K562 (cell line): ENCODE results near the gene MTF1. TPM values are rescaled to one million over a fixed set of nuclear protein-coding genes. Genes with fewer than 3 reads are reported as not detected.

Experiments
- ATAC-seq: fragments of 200-7000 bp; cut with Tn5 transposase; 3 replicates; pipeline ENCODE4 v1.9.1; 2020; ENCODE audit warnings: moderate library complexity
- BruUV-seq: library from RNA; stranded (reverse); fragments of 400-500 nt; replicated peaks from 2 replicates; lab custom pipeline; 2021; lab: Mats Ljungman, UMichigan
- CTCF ChIA-PET: fragments of 300-600 bp; formaldehyde crosslinking; extraction: SDS; loops from one replicate; lab custom pipeline; 2021; ENCODE audit warnings: low intra/inter-chr PET ratio; lab: Yijun Ruan, JAX
- POLR2A ChIA-PET: fragments of 300-600, 350-650 bp; sonication (Branson Sonifier 250); formaldehyde crosslinking; extraction: SDS; loops from one replicate; lab custom pipeline; 2021; ENCODE audit warnings: antibody characterized with exemption, inconsistent platforms; lab: Yijun Ruan, JAX
- DNase-seq, 4 experiments: peaks; one replicate each; pipeline versions ENCODE4 v3.0.0 to v3.0.0-alpha.2; 2011 to 2018; ENCODE audit warnings: low spot score in 3 of 4, mixed read lengths in 3 of 4; ENCODE audit errors: extremely low read depth in 1 of 4
- FAIRE-seq: peaks from 2 replicates; lab custom pipeline; 2011; peaks lifted over from hg19 to GRCh38; lab: Jason Lieb, UNC
- H2AFZ ChIP-seq: 2 replicates; pipeline ENCODE4 v1.6.0; 2011; ENCODE audit warnings: low read depth, low read length, control low read depth, inconsistent platforms
- H3K27ac ChIP-seq: fragments of 200-600 bp; 3 replicates; pipeline ENCODE4 v1.8.0; 2011; ENCODE audit warnings: low read depth, mild to moderate bottlenecking, control low read depth, inconsistent platforms, low read length, moderate library complexity, mixed read lengths; ENCODE audit errors: extremely low read depth
- H3K27me3 ChIP-seq, 2 experiments: fragments of 300-600 bp in 1 of 2; 2 replicates in 1 of 2; 3 replicates in 1 of 2; pipeline versions ENCODE4 v1.6.0 to v1.8.0; 2011; ENCODE audit warnings: inconsistent platforms in 2 of 2, low read length in 2 of 2, mild to moderate bottlenecking in 1 of 2, mixed read lengths in 1 of 2, moderate library complexity in 1 of 2; ENCODE audit not compliant: control insufficient read depth in 2 of 2, insufficient read depth in 2 of 2
- H3K36me3 ChIP-seq: fragments of 300-600 bp; 3 replicates; pipeline ENCODE4 v1.8.0; 2011; ENCODE audit warnings: mild to moderate bottlenecking, low read length, inconsistent platforms; ENCODE audit not compliant: control insufficient read depth, insufficient read depth
- H3K4me1 ChIP-seq, 2 experiments: fragments of 200-600 bp in 1 of 2; replicated peaks in 1 of 2; 2 replicates in 1 of 2; 3 replicates in 1 of 2; pipeline versions ENCODE4 v1.5.1 to v1.8.0; 2011; ENCODE audit warnings: inconsistent platforms in 2 of 2, low read length in 2 of 2, mild to moderate bottlenecking in 1 of 2, mixed read lengths in 1 of 2, moderate library complexity in 1 of 2; ENCODE audit not compliant: control insufficient read depth in 2 of 2, insufficient read depth in 2 of 2
- H3K4me2 ChIP-seq: 2 replicates; pipeline ENCODE4 v1.6.1; 2011; ENCODE audit warnings: low read length, control low read depth, inconsistent platforms, mixed read lengths; ENCODE audit not compliant: insufficient read depth
- H3K4me3 ChIP-seq: fragments of 200-600 bp; sonication (generic), shearing (Covaris generic); 2 replicates; pipeline ENCODE4 v1.5.1; 2016; ENCODE audit warnings: control low read depth, inconsistent platforms
- H3K79me2 ChIP-seq: fragments of 200-600 bp; 3 replicates; pipeline ENCODE4 v1.8.0; 2011; ENCODE audit warnings: low read length, inconsistent platforms; ENCODE audit not compliant: control insufficient read depth, insufficient read depth
- H3K9ac ChIP-seq, 2 experiments: 2 replicates each; pipeline versions ENCODE4 v1.6.0 to v1.6.1; 2011; ENCODE audit warnings: low read depth in 2 of 2, low read length in 2 of 2, control low read depth in 1 of 2, inconsistent platforms in 1 of 2, mild to moderate bottlenecking in 1 of 2, mixed read lengths in 1 of 2; ENCODE audit not compliant: insufficient read depth in 1 of 2
- H3K9me1 ChIP-seq: one replicate; pipeline ENCODE4 v1.6.0; 2011; ENCODE audit warnings: inconsistent platforms, mild to moderate bottlenecking, low read length, moderate library complexity; ENCODE audit not compliant: control insufficient read depth, insufficient read depth
- H3K9me3 ChIP-seq: replicated peaks from 2 replicates; pipeline ENCODE4 v1.5.1; 2011; ENCODE audit warnings: low read depth, low read length, inconsistent platforms; ENCODE audit not compliant: control insufficient read depth, insufficient read depth
- H4K20me1 ChIP-seq: replicated peaks from 2 replicates; pipeline ENCODE4 v1.6.1; 2011; ENCODE audit warnings: low read length, inconsistent platforms, mixed read lengths; ENCODE audit not compliant: control insufficient read depth, insufficient read depth
- CHD2 ChIP-seq: IDR thresholded peaks from 2 replicates; pipeline ENCODE4 v1.6.1; 2011; ENCODE audit warnings: low read depth, low read length
- CREBBP ChIP-seq: IDR thresholded peaks from one replicate; pipeline ENCODE4 v1.6.1; 2012; ENCODE audit warnings: low read depth, mild to moderate bottlenecking, control low read depth, inconsistent platforms, low read length
- E2F5 ChIP-seq: sonication (generic); formaldehyde crosslinking; IDR thresholded peaks from 2 replicates; pipeline ENCODE4 v1.8.0; 2022; ENCODE audit warnings: mild to moderate bottlenecking, missing genetic modification reagents
- FOS ChIP-seq: IDR thresholded peaks from 3 replicates; pipeline ENCODE4 v1.6.1; 2011; ENCODE audit not compliant: insufficient read length; ENCODE audit errors: extremely low read depth
- GMEB1 ChIP-seq: fragments of 250-450 bp; sonication (Bioruptor Pico); IDR thresholded peaks from 2 replicates; pipeline ENCODE4 v1.4.0; 2020; ENCODE audit warnings: mild to moderate bottlenecking
- IRF1 ChIP-seq: sonication (generic); formaldehyde crosslinking; IDR thresholded peaks from 2 replicates; pipeline ENCODE4 v1.8.0; 2022; ENCODE audit warnings: missing genetic modification reagents, mild to moderate bottlenecking, borderline replicate concordance
- KDM5B ChIP-seq: fragments of 200-600 bp; sonication (generic); IDR thresholded peaks from 2 replicates; pipeline ENCODE4 v1.6.1; 2012; ENCODE audit warnings: low read depth, mild to moderate bottlenecking, moderate library complexity, low read length, control low read depth, inconsistent platforms; ENCODE audit not compliant: insufficient replicate concordance
- NCOA4 ChIP-seq: fragments of 450-650 bp; IDR thresholded peaks from 2 replicates; pipeline ENCODE4 v1.6.1; 2018; ENCODE audit warnings: mild to moderate bottlenecking; ENCODE audit not compliant: partially characterized antibody
- NR2F6 ChIP-seq: fragments of 450-650 bp; formaldehyde crosslinking; IDR thresholded peaks from 2 replicates; pipeline ENCODE4 v1.4.0; 2020; ENCODE audit warnings: mild to moderate bottlenecking
- PRPF4 ChIP-seq: fragments of 200-400 bp; formaldehyde crosslinking; IDR thresholded peaks from one replicate; pipeline ENCODE4 v1.6.1; 2017; ENCODE audit warnings: low read length, low read depth, mild to moderate bottlenecking; ENCODE audit not compliant: insufficient read depth, poor library complexity, severe bottlenecking
- SAFB ChIP-seq: fragments of 200-400 bp; formaldehyde crosslinking; IDR thresholded peaks from 2 replicates; pipeline ENCODE4 v1.6.1; 2017; ENCODE audit warnings: low read depth, low read length, borderline replicate concordance
- SIN3A ChIP-seq, 2 experiments: fragments of 150-350 bp in 1 of 2; IDR thresholded peaks; 2 replicates each; pipeline ENCODE4 v1.6.1; 2011 to 2016; ENCODE audit warnings: borderline replicate concordance in 2 of 2, low read depth in 2 of 2, low read length in 2 of 2, mild to moderate bottlenecking in 2 of 2, moderate library complexity in 2 of 2; ENCODE audit not compliant: control insufficient read depth in 1 of 2
- SIN3B ChIP-seq: fragments of 450-650 bp; IDR thresholded peaks from 2 replicates; pipeline ENCODE4 v1.6.1; 2017; ENCODE audit warnings: low read depth, mild to moderate bottlenecking, moderate library complexity
- SMAD4 ChIP-seq: fragments of 250-450 bp; sonication (Bioruptor Pico); conservative IDR thresholded peaks from 2 replicates; pipeline ENCODE4 v1.8.0; 2021; ENCODE audit warnings: inconsistent platforms, mild to moderate bottlenecking, moderate library complexity
- SP2 ChIP-seq: IDR thresholded peaks from 2 replicates; pipeline ENCODE4 v1.6.1; 2011; ENCODE audit warnings: mild to moderate bottlenecking, low read depth, low read length, moderate library complexity; ENCODE audit not compliant: poor library complexity, severe bottlenecking; ENCODE audit errors: extremely low read depth
- ZFX ChIP-seq: sonication (generic); formaldehyde crosslinking; IDR thresholded peaks from 2 replicates; pipeline ENCODE4 v1.8.0; 2022; ENCODE audit warnings: mild to moderate bottlenecking, missing genetic modification reagents, moderate library complexity
- ZNF263 ChIP-seq: sonication (generic); formaldehyde crosslinking; IDR thresholded peaks from 2 replicates; pipeline ENCODE4 v1.8.0; 2022; ENCODE audit warnings: mild to moderate bottlenecking, missing genetic modification reagents, borderline replicate concordance
- ZNF311 ChIP-seq: fragments of 250-450 bp; sonication (Bioruptor Pico); IDR thresholded peaks from 2 replicates; pipeline ENCODE4 v1.4.0; 2020; ENCODE audit warnings: mild to moderate bottlenecking, moderate library complexity
- WGBS: fragments of 100-300 bp; shearing (Covaris generic); methylation state at CpG from one replicate; pipeline ENCODE4 v1.1.6; 2016; ENCODE audit warnings: low coverage, mixed read lengths; ENCODE audit not compliant: insufficient coverage; ENCODE audit errors: missing lambda C conversion rate; 5-methylcytosine and 5-hydroxymethylcytosine counted together
- in situ Hi-C: fragments of 300-500 bp; cut with MboI; formaldehyde crosslinking; loops from 4 replicates; pipeline ENCODE4 v1.15.0; 2018; ENCODE audit warnings: inconsistent platforms, mixed read lengths
- intact Hi-C: fragments of 100-400 bp; cut with micrococcal nuclease; formaldehyde crosslinking; loops from 2 replicates; pipeline ENCODE4 v1.14.2; 2022
- polyA plus RNA-seq, 8 experiments: library from polyadenylated mRNA; depleted of rRNA in 4 of 8; stranded (reverse) in 5 of 8; unstranded in 3 of 8; fragments of >200 nt; fragmentation: Nextera tagmentation in 2 of 8; fragmentation: Illumina TruSeq in 1 of 8; extraction: Ambion mirVana in 2 of 8; extraction: Trizol in 1 of 8; gene quantifications; 2 replicates each; pipeline versions ENCODE4 v1.2.1 to v1.2.3, GENCODE V29; 2011 to 2014; ENCODE audit warnings: inconsistent platforms in 1 of 8, missing spikeins in 1 of 8
- total RNA-seq, 7 experiments: library from RNA; depleted of rRNA in 6 of 7; stranded (reverse); fragments of >200 nt in 6 of 7; fragmentation: Illumina TruSeq in 2 of 7; extraction: Trizol in 2 of 7; gene quantifications; 2 replicates each; pipeline versions ENCODE4 v1.2.1 to v1.2.3, GENCODE V29; 2011 to 2021; ENCODE audit warnings: low replicate concordance in 1 of 7

The MTF1 gene
- total and polyA plus RNA-seq, 9 of the 15 experiments (the other 6 are each of a cell fraction or from before 2014, with no cell fraction given): 1.1 to 12.2 (median 4.3) TPM

GRCh38 chr1:37793773-37794371 lies 65.5 kb downstream of the MTF1 start, which contains the start of gene MANEAL:
MANEAL (plus strand) TSS chr1:37793847; CDS start chr1:37794183, 336 bp downstream.
- peak within 1 kb of the TSS; percentile 73 for H3K4me2 ChIP-seq
- H3K9me3 ChIP-seq: no peaks in the 10 kb centered on the region
- ChIA-PET POLR2A (interaction anchor here (0.9 kb wide), 1 partner anchor 9 kb away, joined by 5 read pairs; no protein-coding TSS in a partner anchor), CTCF (no interaction called here)
- no peaks in the 10 kb centered on the region for H3K36me3 ChIP-seq
- BruUV-seq: no TSS peak
- H3K9me1 ChIP-seq: no peaks in the 10 kb centered on the region
- no peak within 1 kb of the TSS for H3K27ac ChIP-seq
- peak within 1 kb of the TSS in 1 of 2 experiments; percentile 87; a peak in 2 of 4 replicates for H3K9ac ChIP-seq
- intact Hi-C loops (no loop called here), in situ Hi-C loops (no loop called here)
- WGBS: under 1% methylated on average over 54 of the region's 82 CpGs
- H3K4me3 ChIP-seq: peak within 1 kb of the TSS; percentile 44
- ATAC-seq (peak; percentile 92), FAIRE-seq (no peak), DNase-seq (peak; percentile 73 to 86 (median 78))
- no peaks in the 10 kb centered on the region for H3K79me2 ChIP-seq
- H4K20me1 ChIP-seq: peaks cover 20% of the 10 kb centered on the region
- H3K4me1 ChIP-seq: peaks cover 0 to 24% of the 10 kb centered on the region in 2 experiments; a peak in 3 of 5 replicates
- peaks cover 22 to 48% of the 10 kb centered on the region in 2 experiments; a peak in 4 of 5 replicates for H3K27me3 ChIP-seq
- H2AFZ ChIP-seq: peak within 1 kb of the TSS; percentile 87
- TF ChIP-seq ZNF263 (CRISPR knock-in tag) (no peak), SP2 (no peak), KDM5B (no peak), ZFX (CRISPR knock-in tag) (no peak), SAFB (0 out of 2 replicates have a peak, but pooled peaks have one; percentile 40), NCOA4 (no peak), ZNF311 (CRISPR knock-in tag) (no peak), SIN3A (IDR thresholded peaks at IDR 0.05; ENCODE audit: borderline replicate concordance in 2 of 2, control insufficient read depth in 1 of 2, low read depth in 2 of 2, low read length in 2 of 2) (0 out of 4 replicates have a peak, but pooled peaks of 1 of the 2 experiments have one; percentile 26), E2F5 (CRISPR knock-in tag) (no peak), FOS (no peak), IRF1 (CRISPR knock-in tag) (no peak), NR2F6 (no peak), PRPF4 (no peak), SMAD4 (peak; percentile 54; the same call in 1 of the 2 replicates), CREBBP (no peak), CHD2 (no peak), GMEB1 (CRISPR knock-in tag) (no peak), SIN3B (no peak)
